Keratinocyte (primary cell): Measurements from ENCODE around the gene MED26.

ENCODE experiments used
- CTCF ChIP-seq, 3 experiments: IDR thresholded peaks in 1 of 3; conservative IDR thresholded peaks in 1 of 3; optimal IDR thresholded peaks in 1 of 3; 2 replicates in 2 of 3; 3 replicates in 1 of 3; pipeline versions ENCODE3 to v1.5.1; 2011; ENCODE audit warnings: low read length in 3 of 3, mild to moderate bottlenecking in 3 of 3, moderate library complexity in 2 of 3, control low read depth in 1 of 3, inconsistent platforms in 1 of 3; ENCODE audit not compliant: insufficient read depth in 2 of 3; ENCODE audit errors: extremely low read depth in 1 of 3
- EZH2 ChIP-seq: IDR thresholded peaks from one replicate; pipeline ENCODE4 v1.6.1; 2012; ENCODE audit warnings: inconsistent platforms, mild to moderate bottlenecking, low read length, moderate library complexity

DNA sequence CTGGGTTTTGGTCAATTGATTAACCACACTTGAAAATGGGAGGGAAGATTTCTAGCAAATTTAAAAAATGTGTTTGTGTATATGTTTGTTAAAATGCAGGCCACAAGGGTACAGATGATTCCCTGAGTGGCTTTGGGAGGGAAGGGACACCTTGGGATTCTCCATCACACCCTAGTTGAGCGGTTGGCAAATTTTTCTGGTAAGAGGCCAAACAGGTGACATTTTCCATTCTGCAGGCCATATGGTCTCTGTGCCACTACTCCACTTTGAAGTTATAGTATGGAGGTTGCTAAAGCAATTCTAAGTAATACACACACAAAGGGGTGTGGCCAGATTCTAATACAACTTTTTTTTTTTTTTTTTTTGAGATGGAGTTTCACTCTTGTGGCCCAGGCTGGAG, 12.9 kb upstream of the MED26 start:
- TF ChIP-seq CTCF (optimal IDR thresholded peaks at IDR 0.05 in 1 of 3, IDR thresholded peaks at IDR 0.05 in 1 of 3, conservative IDR thresholded peaks at IDR 0.05 in 1 of 3; ENCODE audit: extremely low read depth in 1 of 3, insufficient read depth in 2 of 3, low read length in 3 of 3) (no peak), EZH2 (no peak)
